SK-N-MC (cell line): ENCODE measurements around the gene SLC25A13.

Experiments
- EZH2 ChIP-seq: fragments of 200-600 bp; sonication (generic); IDR thresholded peaks from one replicate; pipeline ENCODE4 v1.6.1; 2017; ENCODE audit warnings: antibody characterized with exemption
- FOXP2 ChIP-seq: optimal IDR thresholded peaks from 2 replicates; pipeline ENCODE3; 2011; ENCODE audit warnings: mild to moderate bottlenecking, moderate library complexity; ENCODE audit not compliant: insufficient read depth; ENCODE audit errors: extremely low read length, control extremely low read depth

DNA sequence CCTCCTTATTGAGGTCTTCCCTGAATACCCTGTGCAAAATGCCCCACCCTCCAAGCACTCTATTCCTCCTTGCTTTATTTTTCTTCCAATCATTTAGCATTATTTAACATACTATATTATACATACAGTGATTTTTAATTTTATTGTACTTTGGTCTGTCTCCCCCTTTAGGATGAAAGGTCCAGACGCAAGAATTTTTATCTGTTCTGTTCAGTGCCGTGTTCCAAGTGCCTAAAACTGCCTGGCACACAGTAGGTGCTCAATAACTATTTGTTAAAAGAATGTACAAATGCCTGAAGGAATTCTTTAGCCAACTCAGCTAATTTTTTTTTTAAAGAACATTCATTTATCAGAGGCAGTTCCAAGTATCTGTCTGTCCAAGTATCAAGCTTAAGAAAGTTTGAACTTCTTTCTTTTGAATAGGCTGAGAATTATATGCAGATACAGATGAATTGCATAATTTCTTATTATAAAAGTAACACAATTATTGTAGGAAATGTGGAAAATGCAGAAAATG is 34.1 kb upstream of the SLC25A13 start:
- TF ChIP-seq EZH2 (no peak), FOXP2 (no peak)
